Stimulated activated CD4-positive, alpha-beta T cell treated with anti-CD3 and anti-CD28 coated beads, Interleukin-4, amount 100 ng/mL, for 1 hour (primary cell): Measurements from ENCODE around the gene ZBTB7C.

Experiments used
- DNase-seq: peaks from one replicate; pipeline ENCODE4 v3.0.0-alpha.2; 2020

ZBTB7C gene

DNA sequence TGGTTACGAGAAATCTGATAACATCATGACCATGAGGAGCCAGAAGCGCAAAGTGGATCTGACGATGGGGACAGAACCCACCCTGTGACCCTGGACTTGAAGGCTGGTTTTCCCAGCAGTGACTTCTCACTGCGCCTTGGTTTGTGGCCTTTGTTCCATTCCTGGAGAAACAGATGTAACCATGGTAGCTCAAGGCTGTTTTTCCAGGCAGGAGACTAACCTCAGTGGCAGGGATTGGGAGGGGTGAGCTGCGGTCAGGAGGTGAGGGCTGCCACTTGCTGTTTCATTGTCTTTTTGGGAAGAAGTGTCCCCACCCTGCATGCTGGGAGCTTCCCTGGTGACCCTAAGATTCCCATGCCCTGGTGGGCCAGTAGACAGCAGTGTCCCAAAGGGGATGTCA, 362.3 kb downstream of the ZBTB7C start:
- no peak for DNase-seq

- no peak for DNase-seq
Observed at GRCh38 chr18:48045744-48046143, 363.4 kb downstream of the ZBTB7C start.

DNA sequence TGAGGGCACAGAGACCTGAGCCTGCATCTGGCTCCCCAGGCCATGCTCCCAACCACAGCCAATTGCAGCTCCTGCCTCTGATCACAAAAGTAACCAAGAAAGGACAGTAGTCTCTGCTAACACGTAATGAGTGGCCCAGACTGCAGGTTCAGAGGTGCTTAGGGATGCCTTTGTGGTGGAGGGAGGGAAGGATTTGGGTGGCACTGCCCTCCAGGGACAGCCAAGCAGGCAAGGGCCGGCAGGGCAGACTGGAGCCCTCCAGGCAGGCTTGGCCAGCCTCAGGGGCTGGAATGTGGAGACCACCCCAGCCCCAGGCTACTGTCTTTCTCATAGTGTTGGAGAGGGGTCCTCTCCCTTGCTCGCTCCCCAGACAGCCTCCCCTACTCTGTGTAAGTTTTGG, 364.2 kb downstream of the ZBTB7C start:
- DNase-seq: no peak

DNA sequence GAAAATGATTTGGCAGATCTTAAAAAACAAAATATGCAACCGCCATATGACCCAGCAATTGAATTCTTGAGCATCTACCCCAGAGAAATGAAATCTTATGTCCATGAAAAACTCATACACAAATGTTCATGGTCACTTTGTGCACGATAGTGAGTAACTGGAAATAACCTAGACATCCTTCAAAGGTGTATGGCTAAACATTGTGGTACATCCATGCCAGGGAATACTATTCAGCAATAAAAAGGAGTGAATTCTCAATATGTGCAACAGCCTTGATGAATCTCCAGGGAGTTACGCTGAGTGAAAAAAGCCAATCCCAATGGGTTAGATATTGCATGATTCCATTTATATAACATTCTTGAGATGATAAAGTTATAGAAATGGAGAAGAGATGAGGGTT, 366.0 kb downstream of the ZBTB7C start:
- DNase-seq: no peak

DNA sequence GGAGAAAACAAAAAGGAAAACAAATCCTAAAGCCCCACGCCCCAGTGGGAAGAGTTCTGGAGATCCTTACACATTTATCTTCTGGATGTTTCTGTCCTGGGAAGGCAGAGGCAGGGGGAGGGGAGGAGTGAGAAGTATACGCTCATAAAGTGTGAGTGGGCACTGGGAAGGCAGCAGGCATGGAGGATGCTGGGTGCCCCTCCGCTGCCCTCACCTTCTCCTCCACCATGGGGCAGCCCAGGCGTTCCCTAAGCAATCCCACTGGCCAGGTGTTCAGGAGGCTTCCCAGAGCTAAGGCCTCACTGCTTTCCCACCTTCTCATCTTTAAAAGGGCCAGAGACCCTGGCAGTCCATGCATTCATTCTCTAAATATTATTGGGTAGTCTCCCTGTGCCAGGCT, 366.8 kb downstream of the ZBTB7C start:
- DNase-seq: no peak

DNA sequence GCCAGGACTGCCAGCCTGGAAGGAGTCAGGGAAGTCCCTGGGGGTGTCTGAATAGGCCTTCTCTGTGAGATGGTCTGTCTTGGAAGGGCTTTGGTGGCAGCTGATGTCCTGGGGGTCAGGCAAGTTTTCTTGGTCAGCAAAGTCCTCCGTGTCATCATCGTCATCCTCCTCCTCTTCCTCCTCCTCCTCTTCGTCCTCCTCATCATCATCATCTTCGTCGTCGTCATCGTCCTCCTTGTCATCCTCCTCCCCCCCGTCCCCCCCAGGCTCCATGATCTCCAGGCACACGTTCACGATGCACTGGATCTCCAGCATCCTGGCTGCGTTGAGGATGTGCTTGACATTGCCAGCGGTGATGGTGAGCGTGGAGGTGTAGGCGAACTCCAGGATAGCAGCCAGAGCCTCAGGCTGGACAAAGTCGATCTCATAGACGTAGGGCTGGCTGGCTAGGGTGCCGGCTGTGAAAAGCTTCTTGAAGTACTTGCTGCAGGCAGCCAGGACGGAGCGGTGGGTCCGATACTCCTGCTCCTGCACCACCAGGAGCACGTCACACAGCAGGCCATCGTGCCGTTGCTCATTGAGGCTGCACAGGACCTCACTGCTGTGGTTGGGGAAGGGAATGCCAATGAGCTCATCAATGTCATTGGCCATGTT, 368.6 kb downstream of the ZBTB7C start:
- no peak for DNase-seq

DNA sequence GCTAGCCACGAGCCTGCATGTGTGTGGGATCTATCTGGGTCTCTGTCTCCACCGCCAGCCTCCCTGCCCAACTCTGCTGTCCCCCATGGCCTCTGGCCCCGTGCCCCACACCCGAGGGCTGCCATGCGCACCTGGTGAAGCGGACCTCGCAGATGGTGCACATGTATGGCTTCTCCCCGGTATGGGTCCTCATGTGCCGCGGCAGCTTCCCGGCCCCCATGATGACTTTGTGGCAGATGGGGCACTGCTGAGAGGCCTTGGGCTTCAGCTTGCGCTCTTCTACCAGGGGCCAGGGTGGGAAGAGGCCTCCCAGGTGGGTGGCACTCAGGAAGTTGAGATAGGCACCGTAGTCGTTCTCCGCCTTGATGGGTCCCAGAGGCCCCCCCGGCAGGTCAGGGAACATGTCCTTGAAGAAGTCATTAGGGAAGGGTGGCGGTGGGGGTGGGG, 369.4 kb downstream of the ZBTB7C start:
- no peak for DNase-seq

- no peak for DNase-seq
Observed at GRCh38 chr18:48038636-48039035, 370.5 kb downstream of the ZBTB7C start.

- DNase-seq: no peak
Observed at GRCh38 chr18:48037481-48038271, 371.5 kb downstream of the ZBTB7C start.

DNA sequence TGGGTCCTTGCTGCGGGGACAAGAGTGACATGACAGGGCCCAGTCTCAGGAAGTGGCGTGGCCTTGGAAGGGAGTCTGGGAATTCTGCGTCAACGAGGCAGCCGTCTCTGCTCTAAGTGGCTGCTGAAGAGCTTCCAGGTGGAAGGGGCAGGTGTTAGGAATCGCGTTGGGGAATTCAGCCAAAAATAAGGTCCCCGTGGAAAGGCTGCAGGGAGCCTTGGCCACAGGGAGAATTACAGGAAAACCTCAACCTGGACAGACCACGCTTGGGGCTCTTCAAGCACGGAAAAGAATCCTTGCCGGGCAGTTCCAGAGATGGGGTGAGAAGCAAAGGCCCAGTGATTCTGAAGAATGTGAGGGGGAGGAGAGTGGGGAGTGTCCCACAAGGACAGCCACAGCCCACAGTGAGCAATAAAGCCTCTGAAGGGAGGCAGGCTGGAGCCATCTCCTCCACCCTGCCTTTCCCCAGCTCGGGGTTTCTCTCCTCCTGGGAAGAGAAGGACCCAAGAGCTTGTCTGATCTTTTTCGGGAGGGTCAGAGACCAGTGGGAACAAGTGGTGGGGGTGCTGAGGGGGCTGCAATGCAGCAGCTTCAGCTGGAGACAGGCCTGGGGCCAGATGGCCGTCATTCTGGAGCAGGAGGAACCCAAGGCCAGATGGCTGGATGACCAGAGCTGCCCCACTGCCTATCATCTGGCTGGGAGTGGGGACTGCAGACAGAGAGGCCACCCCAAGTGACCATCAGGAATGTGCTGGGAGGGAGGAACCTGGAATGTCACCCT, 372.4 kb downstream of the ZBTB7C start:
- DNase-seq: no peak

GRCh38 chr18:48036226-48036625, 373.0 kb downstream of the ZBTB7C start:
- no peak for DNase-seq

DNA sequence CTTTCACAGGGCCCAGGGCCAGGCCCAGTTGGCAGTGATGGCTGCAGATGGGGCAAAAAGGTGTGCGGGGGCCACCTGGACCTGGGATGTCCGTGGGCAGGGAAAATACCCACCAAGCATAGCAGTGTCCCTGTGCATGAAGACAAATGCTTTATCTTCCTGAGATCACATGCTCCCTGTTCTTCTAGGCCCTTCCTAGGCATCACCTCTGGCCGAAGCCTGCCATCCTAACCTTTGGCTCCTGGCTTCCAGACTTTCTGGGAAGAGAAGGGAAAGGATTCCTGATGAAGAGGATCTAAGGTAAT, 373.7 kb downstream of the ZBTB7C start:
- no peak for DNase-seq

- DNase-seq: no peak
Observed at GRCh38 chr18:48034651-48035555, 374.3 kb downstream of the ZBTB7C start.

GRCh38 chr18:48033790-48034650, 375.2 kb downstream of the ZBTB7C start:
- DNase-seq: no peak

DNA sequence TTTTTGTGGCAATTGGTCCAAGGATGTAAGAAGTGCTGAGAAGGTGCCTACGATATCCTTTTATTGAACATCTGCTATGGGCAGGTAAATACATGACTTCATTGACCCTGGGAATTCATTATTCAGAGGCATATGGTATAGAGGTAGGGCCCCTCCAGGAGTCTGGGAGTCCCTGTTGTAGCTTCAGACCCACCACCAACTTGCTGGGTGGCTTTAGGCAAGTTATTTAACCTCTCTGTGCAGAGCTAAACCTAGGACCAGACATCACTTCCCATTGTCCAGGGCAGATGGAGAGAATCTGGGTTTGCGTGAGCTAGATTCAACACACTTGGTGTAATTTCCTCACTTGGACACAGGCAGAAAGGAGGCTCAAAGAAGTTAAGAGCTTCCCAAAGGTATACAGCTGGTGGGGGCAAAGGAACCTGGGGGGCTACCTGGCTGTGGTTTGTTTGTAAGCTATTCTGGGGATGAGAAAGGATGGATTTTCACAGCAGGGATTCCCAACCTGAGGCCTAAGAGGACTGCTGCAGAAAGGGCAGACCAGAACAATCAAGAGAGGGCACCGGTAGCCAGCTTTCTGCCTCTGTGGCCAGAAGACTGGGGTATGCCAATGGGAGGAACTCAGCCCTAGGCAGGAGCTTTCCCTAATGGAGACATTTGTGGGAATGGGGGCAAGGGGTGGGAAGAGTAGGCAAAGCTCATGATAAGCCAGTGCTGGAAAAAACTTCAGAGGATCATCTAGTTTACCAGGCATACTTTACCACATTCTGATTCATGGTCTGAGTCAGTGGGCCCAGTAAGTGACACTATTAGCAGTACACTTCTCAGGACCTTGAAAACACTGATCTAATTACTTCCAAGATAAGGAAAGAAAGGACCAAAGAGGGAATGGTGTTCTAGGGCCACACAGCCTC, 376.1 kb downstream of the ZBTB7C start:
- DNase-seq: no peak

GRCh38 chr18:48031641-48032040, 377.5 kb downstream of the ZBTB7C start:
- DNase-seq: no peak

- no peak for DNase-seq
Observed at GRCh38 chr18:48030616-48031480, 378.3 kb downstream of the ZBTB7C start.

DNA sequence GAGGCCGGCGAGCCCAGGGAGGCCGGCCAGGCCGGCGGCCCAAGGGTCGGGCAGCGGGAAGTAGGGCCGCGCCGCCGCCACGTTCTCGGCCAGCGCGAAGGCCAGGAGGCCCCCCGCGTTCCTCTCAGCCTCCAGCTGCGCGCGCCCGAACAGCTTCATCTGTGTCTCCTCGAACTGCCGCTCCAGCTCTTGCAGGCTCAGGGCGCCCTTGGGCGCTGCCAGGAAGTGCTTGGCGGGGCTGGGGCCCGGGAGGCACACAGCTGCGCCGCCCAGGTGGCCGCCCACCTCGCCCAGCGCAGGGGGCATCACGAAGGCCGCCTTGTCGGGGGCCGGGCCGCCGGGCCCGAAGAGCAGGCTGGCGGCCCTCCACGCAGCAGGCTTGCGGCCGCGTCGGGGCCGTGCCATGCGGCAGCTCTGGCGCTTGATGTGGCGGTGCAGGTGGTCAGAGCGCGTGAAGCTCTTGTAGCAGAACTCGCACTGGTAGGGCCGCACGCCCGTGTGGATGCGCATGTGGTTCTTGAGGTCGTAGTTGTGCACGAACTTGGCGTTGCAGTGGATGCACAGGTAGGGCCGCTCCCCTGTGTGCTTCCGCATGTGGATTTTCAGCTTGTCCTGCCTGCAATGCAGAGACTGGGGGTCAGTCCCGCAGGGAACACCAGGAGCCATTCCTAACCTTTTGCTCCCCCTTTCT, 379.7 kb downstream of the ZBTB7C start:
- no peak for DNase-seq

- no peak for DNase-seq
Observed at GRCh38 chr18:48028696-48029095, 380.5 kb downstream of the ZBTB7C start.
